Esophagus squamous epithelium (tissue), 4 donors: Measurements from ENCODE around the gene RINL.

ENCODE experiments used
- CTCF ChIP-seq, 6 experiments: fragments of 450-650 bp in 4 of 6; fragments of 200-600 bp in 2 of 6; sonication (generic) in 2 of 6; IDR thresholded peaks; one replicate each; pipeline ENCODE4 v1.5.1; 2016 to 2019; ENCODE audit warnings: antibody characterized with exemption in 6 of 6, mild to moderate bottlenecking in 4 of 6, moderate library complexity in 4 of 6
- POLR2A ChIP-seq, 4 donors: fragments of 450-650 bp; IDR thresholded peaks; one replicate each; pipeline ENCODE4 v1.6.1; 2017; ENCODE audit warnings: antibody characterized with exemption in 4 of 4, mild to moderate bottlenecking in 4 of 4, moderate library complexity in 3 of 4

- peak in 1 of 6 experiments; percentile 1 for TF ChIP-seq CTCF (IDR thresholded peaks at IDR 0.05)
- no peak for TF ChIP-seq POLR2A (IDR thresholded peaks at IDR 0.05)
Measured at GRCh38 chr19:38898788-38899446, 20.8 kb upstream of the RINL start.
